ENCODE results near the gene PGM3.
"Not testable (repeated sequence)": the region's sequence is repeated elsewhere in the genome, so short reads cannot be mapped to it uniquely, and the experiment has no call there.

The PGM3 gene, protein sequence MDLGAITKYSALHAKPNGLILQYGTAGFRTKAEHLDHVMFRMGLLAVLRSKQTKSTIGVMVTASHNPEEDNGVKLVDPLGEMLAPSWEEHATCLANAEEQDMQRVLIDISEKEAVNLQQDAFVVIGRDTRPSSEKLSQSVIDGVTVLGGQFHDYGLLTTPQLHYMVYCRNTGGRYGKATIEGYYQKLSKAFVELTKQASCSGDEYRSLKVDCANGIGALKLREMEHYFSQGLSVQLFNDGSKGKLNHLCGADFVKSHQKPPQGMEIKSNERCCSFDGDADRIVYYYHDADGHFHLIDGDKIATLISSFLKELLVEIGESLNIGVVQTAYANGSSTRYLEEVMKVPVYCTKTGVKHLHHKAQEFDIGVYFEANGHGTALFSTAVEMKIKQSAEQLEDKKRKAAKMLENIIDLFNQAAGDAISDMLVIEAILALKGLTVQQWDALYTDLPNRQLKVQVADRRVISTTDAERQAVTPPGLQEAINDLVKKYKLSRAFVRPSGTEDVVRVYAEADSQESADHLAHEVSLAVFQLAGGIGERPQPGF

DNA sequence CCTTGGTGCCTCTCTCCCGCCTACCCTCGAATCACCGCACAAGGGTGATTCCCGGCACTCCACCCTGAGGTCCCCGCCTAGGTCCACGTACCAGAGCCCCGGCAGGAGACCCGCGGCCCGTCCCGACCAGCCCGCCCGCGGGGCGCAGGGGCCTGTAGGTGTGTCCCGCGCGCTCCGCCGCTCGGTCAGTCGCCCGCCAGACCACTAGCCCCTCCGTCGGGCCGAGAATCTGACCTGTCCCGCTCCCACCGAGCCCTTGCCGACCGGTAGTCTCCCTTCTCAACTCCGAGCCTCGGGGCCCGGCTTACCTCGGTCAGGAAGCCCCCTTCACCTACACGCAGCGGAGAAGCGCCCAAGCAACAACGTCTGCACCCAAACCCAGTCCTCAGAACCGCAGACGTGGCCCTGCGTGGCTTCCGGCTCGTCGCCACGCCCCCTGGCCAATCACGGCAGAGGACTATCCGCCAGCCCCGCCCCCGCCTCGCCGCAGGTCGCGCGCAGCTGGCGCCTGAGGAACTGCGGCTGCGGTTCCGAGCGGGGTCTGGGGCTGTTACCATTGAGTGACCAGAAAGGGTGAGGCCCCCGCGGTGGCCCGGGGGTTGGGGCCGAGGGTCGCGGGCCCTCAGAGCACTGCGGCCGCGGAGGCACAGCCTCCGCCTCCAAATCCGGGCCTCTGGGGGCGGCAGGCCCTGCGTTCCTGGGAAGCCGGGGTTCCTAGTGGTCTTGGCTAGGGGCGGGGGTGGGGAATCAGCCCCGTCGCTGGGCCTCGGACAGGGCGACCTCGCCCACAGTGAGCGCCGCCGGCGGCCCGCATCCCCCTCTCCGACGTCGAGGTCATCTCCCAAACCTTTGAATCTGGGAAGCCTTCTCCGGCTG is at the start of gene PGM3, which contains the start of gene RWDD2A:
Gene PGM3 (minus strand): TSS at position 395 of the 876 bp plus-strand sequence. CDS start 2,253 bp downstream, outside the sequence.
Gene RWDD2A (plus strand): TSS at position 487 of the 876 bp plus-strand sequence. CDS start 1,095 bp downstream, outside the sequence.
- DNase-seq = peak; percentile 93

- DNase-seq = no peak
Observed at GRCh38 chr6:83231146-83231545, 38.1 kb upstream of the PGM3 start.

DNA sequence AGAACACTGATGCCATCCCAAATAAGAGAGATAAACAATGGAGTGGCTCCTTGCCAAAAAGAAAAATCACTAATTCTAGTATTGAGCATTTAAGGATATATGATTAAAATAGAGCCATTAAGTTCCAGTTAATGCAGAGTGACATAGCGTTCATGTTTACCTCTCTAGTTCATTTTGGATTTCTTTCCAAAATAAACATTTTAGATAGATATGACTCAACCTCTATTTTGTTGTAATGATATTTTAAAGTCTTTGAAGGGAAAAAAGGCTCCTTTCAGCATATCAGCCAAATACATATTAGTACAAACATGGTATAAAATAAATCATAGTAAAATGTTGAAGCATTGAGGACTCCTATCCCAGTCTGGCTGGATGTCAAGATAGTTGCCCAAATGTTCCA is 33.5 kb upstream of the PGM3 start:
- no peak for DNase-seq

DNA sequence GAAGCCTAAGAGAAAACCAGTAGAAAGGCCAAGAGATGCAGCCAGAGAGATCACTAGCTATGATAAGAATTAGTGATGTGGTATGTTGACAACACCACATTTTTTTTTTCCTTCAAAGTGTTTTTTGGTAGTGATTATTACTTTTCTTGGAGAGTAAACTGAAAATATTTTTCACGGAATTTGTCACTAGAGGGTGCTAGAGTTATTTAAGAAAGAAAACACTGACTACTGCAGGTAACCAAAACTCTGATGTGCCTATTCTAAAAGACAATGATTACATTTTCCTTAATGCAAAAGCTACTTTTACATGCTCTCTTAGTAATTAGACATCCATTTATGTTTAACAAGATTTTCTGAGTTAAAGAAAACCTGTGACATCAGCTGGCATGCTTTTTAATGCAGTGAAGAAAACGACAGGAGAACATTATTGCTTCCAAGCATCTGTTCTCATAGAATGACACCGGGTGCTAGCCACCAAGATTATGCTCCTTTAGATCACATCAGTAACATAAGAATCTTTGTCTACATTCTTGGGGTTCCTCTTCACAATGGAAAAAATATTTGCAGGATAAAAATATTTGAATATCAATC is 28.9 kb upstream of the PGM3 start:
- peak; percentile 77 for DNase-seq

- no peak for DNase-seq
Observed at GRCh38 chr6:83221276-83221675, 28.2 kb upstream of the PGM3 start.

- DNase-seq = no peak
Observed at GRCh38 chr6:83220121-83220520, 27.1 kb upstream of the PGM3 start.

- DNase-seq = no peak
Observed at GRCh38 chr6:83218646-83219045, 25.6 kb upstream of the PGM3 start.

DNA sequence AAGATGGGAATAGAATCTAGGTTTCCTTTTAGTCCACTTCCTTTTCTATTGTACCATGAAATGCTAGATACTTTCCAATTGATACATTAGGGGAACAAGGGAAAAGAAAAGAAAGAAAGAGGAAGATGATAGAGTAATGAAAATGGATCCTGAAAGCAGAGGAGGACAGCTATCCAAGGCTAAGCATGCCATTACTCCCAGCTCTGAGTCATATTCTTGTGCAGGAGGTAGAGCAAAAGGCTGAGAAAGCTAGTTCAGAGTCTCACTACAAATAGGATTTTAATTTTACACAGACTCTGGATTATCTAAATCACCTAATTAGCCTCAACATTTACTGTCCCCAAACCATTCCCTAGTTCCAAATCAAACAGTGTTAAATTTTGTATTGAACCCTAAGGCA is 23.7 kb upstream of the PGM3 start:
- no peak for DNase-seq

GRCh38 chr6:83215131-83216047 is 22.3 kb upstream of the PGM3 start:
- peak; percentile 87 for DNase-seq

- DNase-seq = no peak
Observed at GRCh38 chr6:83202031-83202430, 9.0 kb upstream of the PGM3 start.

DNA sequence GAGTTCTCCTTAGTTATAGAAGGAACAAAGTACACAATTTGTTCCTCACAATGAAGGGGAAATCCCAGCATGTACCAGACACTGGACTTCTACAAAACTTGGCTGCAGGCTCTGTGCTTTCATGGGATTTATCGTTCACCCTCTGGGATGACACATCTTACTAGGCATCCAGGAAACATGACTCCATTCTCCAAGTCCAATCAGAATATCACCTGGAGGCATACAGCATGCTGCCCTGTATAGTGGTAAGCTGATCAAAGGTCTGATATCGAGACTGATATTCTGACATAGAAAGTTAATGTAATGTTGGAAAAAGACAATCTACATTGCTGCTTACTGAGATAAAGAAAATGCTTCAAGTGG is 6.8 kb upstream of the PGM3 start:
- no peak for DNase-seq

GRCh38 chr6:83199173-83199862 is 6.3 kb upstream of the PGM3 start:
- DNase-seq = no peak

GRCh38 chr6:83198486-83199172 is 5.6 kb upstream of the PGM3 start:
- no peak for DNase-seq

- peak; percentile 10 for DNase-seq
Observed at GRCh38 chr6:83193747-83194566, 892 bp upstream of the PGM3 start.

DNA sequence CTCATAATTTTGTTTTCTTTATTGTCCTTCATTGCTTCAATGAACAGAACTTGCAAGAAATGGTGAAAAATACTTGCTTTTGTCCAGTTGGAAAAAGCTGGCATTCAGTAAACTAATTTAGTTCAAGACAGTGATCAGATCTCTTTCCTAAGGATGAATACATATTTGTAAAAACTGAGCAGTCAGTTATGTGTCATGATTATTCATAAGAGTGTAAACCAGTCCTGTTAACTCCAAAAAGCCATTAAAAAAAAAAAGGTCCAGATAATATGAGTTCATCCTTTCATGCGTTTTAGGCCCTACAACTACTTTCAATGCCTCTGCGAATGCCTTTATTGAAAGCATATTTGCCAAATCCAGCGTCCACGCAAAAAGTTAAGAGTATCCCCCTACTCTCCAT is 609 bp downstream of the PGM3 start:
- peak; percentile 22 for DNase-seq

GRCh38 chr6:83191974-83192373 is 1.1 kb downstream of the PGM3 start:
- not testable (repeated sequence) for DNase-seq

DNA sequence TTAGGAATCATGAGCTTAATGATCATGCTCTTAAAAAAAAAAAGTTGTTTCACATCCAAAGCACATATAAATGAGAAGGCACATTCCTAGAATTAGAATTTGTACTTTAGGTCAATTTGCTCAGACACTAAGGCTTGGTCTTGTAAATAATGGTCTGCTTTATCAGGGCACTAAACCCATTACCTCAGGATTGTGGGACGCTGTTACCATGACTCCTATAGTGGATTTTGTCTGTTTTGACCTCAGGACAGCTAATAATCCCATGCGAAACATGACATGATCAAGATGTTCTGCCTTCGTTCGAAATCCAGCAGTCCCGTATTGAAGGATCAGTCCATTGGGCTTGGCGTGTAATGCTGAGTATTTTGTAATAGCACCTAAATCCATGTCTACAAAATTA is 2.4 kb downstream of the PGM3 start:
- DNase-seq = no peak

DNA sequence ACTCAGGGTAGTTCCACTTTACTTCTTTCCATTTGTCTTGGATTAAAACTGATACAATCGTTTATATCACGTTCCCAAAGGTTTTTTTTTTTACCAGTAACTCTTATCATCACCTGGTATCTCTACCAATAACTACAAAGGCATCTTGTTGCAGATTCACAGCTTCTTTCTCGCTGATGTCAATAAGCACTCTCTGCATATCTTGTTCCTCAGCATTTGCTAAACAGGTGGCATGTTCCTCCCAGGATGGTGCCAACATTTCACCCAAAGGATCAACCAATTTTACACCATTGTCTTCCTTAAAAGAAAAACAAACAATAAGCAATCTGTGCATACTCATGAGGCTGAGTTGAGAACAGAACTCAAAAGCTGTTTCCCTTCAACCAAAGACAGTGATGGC is 4.6 kb downstream of the PGM3 start:
- no peak for DNase-seq

DNA sequence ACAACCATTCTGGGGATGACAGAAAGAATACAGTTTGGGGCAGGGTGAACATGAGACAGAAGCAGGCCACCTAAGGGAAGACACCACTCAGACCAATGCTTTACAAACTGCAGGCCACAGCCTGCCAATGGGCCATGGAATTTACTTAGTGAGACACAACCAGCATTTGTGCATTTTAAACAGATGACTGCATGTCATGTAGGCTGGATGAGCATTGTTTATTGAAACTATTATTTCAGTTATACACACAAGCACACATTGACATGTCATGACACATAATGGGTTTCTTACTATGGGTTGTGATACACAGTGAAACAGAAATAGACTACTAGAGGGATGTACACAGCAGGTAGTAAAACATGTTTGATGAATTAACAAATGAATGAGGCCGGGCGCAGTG is 8.0 kb downstream of the PGM3 start:
- DNase-seq = no peak
